GM12864 (cell line): Measurements from ENCODE around the gene RBPMS2.

Experiments
- DNase-seq: peaks from one replicate; pipeline ENCODE4 v3.0.0-alpha.2; 2011; ENCODE audit warnings: low read depth
- H3K4me3 ChIP-seq: 2 replicates; pipeline ENCODE4 v1.5.1; 2011; ENCODE audit warnings: mild to moderate bottlenecking, low read depth, low read length, control low read depth
- TF ChIP-seq, protein P1 (sequence below): IDR thresholded peaks from 2 replicates; pipeline ENCODE4 v1.5.1; 2011; ENCODE audit warnings: low read depth, mild to moderate bottlenecking, moderate library complexity, low read length, control low read depth, inconsistent platforms; ENCODE audit errors: missing control alignments

RBPMS2 gene

DNA sequence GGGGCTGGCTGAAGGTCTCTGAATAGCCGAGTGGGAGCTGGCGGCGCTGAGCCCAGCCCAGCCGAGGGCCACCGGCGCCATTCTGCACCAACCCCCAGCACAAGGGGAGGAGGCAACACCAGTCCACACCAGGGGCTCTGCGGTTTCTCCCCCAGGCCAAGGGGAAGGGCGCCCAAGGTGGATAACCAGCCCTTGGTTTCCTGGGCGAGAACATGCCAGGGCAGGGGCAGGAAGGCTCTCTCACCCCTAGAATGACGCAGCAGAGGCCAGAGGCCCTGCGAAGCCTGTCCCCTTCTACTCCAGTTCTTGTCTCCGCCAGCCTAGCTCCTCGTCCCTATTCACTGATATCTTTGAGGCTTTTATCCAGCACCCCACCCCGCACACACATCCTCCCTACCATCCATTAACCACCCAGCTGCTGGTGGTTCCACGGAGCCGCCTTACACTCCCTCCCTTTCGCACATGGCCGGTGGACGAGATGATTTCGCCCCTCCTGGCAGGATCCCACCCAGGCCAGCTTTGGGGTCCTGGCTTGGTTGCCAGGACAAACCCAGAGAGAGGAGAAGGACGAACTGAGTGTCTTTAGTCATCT, 1.3 kb downstream of the RBPMS2 start:
- TF ChIP-seq, protein P1, sequence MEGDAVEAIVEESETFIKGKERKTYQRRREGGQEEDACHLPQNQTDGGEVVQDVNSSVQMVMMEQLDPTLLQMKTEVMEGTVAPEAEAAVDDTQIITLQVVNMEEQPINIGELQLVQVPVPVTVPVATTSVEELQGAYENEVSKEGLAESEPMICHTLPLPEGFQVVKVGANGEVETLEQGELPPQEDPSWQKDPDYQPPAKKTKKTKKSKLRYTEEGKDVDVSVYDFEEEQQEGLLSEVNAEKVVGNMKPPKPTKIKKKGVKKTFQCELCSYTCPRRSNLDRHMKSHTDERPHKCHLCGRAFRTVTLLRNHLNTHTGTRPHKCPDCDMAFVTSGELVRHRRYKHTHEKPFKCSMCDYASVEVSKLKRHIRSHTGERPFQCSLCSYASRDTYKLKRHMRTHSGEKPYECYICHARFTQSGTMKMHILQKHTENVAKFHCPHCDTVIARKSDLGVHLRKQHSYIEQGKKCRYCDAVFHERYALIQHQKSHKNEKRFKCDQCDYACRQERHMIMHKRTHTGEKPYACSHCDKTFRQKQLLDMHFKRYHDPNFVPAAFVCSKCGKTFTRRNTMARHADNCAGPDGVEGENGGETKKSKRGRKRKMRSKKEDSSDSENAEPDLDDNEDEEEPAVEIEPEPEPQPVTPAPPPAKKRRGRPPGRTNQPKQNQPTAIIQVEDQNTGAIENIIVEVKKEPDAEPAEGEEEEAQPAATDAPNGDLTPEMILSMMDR, result no peak
- H3K4me3 ChIP-seq, result no peak overlapping the region
- DNase-seq, result no peak

DNA sequence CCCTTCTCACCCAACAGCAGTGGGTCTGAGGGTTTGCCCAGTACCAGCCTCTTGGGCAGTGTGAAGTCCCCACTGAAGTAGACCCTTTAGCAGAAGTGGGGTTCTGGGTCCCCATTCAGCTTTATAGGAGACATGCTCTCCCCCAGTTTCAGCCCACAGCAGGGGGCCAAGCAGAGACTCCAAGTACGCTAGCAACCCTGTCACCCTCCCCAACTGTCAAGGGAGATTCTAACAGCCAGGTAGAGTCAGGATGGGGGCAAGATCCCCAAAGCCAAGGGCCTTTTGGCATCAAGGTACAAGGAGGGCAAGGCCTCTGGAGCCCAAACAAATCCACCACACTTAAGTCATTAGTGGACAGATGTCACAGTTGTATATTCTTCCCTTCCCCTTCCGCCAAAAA, 1.8 kb downstream of the RBPMS2 start:
- no peak overlapping the region for H3K4me3 ChIP-seq
- no peak for DNase-seq
- TF ChIP-seq, protein P1, result no peak

DNA sequence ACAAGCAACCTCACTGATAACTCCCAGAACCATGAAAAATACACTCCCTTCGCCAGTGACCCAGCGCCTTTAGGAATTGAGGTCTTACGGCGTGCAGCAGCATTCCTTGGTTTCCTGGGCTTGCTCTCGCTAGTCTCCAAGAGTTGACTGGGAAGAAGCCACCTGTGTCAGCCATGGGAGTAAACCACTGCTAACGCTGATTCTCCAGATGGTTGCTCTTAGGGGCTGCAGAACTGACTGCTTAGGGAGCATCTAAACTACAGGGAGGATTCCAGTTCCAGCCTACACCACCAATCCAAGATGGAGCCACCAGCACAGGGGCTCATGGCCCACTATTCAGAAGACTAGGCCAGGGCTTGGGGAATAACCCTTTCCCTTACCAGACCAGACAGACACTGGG, 2.4 kb downstream of the RBPMS2 start:
- TF ChIP-seq, protein P1, result no peak
- H3K4me3 ChIP-seq, result no peak overlapping the region

DNA sequence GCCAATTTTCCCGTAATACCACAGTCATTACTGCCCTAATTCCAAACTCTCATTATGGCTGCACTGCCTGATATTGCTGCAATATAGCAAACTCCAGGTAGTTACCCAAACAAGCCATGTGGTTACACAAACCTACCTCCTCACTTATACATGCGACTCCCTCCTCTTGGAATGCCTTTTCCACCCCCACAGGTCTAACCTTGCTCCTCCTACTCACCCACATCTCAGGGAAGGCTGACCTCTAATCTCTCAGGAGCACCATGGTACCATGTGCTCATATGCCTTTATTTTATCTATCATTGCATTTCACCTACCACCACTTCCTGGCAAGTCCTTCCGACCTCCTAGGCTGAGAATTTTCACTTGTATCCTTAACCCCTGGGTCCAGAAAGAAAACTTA, 2.9 kb downstream of the RBPMS2 start:
- H3K4me3 ChIP-seq, result no peak overlapping the region
- TF ChIP-seq, protein P1, result no peak
- no peak for DNase-seq

More for the DNA sequence above, 2.4 kb downstream of the RBPMS2 start:
- DNase-seq, result no peak

DNA sequence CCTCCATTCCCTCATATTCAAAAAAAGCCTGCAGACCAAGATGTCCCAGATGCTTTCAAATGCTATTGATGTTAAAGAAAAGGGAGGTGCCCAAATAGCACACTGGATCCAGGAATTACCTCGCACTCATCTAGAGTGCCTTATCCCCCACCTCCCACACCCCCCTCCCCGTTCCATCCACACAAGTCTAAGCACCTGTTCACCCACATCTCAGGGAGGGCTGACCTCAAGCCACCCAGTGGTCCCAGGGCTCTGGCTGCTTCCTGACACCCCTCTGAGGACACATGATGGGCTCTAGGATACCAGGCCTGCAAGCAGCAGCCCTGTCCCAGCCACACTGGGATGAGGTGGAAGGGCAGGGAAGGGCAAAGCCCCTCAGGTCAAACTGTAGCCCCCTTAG, 4.8 kb downstream of the RBPMS2 start:
- H3K4me3 ChIP-seq, result no peak overlapping the region
- TF ChIP-seq, protein P1, result no peak
- DNase-seq, result no peak

DNA sequence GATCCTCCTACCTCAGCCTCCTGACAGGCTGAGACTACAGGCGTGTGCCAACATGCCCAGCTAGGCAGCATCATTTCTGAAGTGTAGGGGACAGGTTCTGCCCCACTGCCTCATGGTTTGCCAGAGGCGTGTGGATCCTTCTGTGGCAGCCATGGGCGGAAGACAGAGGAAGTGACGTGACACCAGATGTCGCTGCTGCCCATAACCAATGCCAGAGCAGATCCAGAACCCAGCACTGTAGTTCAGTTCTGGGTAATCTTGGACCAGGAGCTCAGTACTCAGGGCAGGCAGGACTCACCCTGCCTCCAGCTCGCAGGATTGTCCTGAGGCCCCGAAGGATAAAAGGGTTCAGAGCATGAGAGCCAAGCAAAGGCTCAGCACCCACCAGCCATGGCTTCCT, 8.2 kb downstream of the RBPMS2 start:
- no peak for DNase-seq
- TF ChIP-seq, protein P1, result peak; percentile 15
- no peak overlapping the region for H3K4me3 ChIP-seq

DNA sequence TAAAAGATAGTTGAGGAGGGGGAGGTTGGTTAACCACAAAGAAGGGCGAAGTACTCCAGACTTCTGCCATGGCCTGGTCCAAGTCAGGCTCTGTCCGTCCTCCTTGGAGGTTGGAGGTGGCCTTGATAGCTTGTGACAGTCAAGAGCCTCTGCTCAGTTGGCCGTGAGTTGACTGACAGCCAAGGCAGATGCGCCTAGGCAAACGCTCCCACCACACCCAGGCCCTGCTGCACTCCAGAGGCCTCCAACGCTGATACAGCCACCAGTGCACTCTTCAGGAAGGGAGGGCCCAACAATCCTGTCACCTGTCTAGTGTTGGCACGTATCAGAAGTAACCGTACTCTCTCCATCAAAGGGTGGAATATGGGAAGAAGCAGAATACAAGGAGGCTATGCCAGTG, 9.3 kb downstream of the RBPMS2 start:
- TF ChIP-seq, protein P1, result no peak
- H3K4me3 ChIP-seq, result no peak overlapping the region
- no peak for DNase-seq
